DLD1 (cell line): ENCODE measurements around the gene RCCD1.

ENCODE experiments used
- in situ Hi-C: cut with HindIII; loops from 2 replicates; pipeline ENCODE4 v1.10.0; 2017; ENCODE audit warnings: low sequenced_read_pairs

The RCCD1 gene

GRCh38 chr15:90959894-90960293 is 5.2 kb downstream of the RCCD1 start:
- in situ Hi-C loops = no loop called here

- in situ Hi-C loops = no loop called here
Measured at GRCh38 chr15:90960298-90961091, 5.8 kb downstream of the RCCD1 start.

- in situ Hi-C loops = no loop called here
Measured at GRCh38 chr15:90962021-90962420, 7.3 kb downstream of the RCCD1 start.

GRCh38 chr15:90966262-90966661 is 11.6 kb downstream of the RCCD1 start:
- in situ Hi-C loops = no loop called here

- in situ Hi-C loops = no loop called here
Measured at GRCh38 chr15:90967206-90967605, 12.5 kb downstream of the RCCD1 start.

GRCh38 chr15:90968434-90968833 is 13.8 kb downstream of the RCCD1 start:
- in situ Hi-C loops = no loop called here

GRCh38 chr15:90970274-90970673 is 15.6 kb downstream of the RCCD1 start:
- in situ Hi-C loops = no loop called here

GRCh38 chr15:90972133-90972532 is 17.4 kb downstream of the RCCD1 start:
- in situ Hi-C loops = no loop called here

- in situ Hi-C loops = no loop called here
Measured at GRCh38 chr15:90974216-90974615, 19.5 kb downstream of the RCCD1 start.

- in situ Hi-C loops = no loop called here
Measured at GRCh38 chr15:90979582-90979981, 24.9 kb downstream of the RCCD1 start.

GRCh38 chr15:90981681-90982080 is 27.0 kb downstream of the RCCD1 start:
- in situ Hi-C loops = no loop called here

GRCh38 chr15:90982135-90982534 is 27.5 kb downstream of the RCCD1 start:
- in situ Hi-C loops = no loop called here

- in situ Hi-C loops = no loop called here
Measured at GRCh38 chr15:90986790-90987507, 32.3 kb downstream of the RCCD1 start.

GRCh38 chr15:90987561-90988141 is 33.0 kb downstream of the RCCD1 start:
- in situ Hi-C loops = no loop called here

GRCh38 chr15:90988296-90988695 is 33.6 kb downstream of the RCCD1 start:
- in situ Hi-C loops = no loop called here

GRCh38 chr15:90989040-90989768 is 34.5 kb downstream of the RCCD1 start:
- in situ Hi-C loops = no loop called here

GRCh38 chr15:90990446-90990845 is 35.8 kb downstream of the RCCD1 start:
- in situ Hi-C loops = no loop called here

- in situ Hi-C loops = no loop called here
Measured at GRCh38 chr15:90991587-90992285, 37.1 kb downstream of the RCCD1 start.

- in situ Hi-C loops = no loop called here
Measured at GRCh38 chr15:90994059-90994416, 39.4 kb downstream of the RCCD1 start.

- in situ Hi-C loops = no loop called here
Measured at GRCh38 chr15:90994417-90995311, 40.0 kb downstream of the RCCD1 start, which contains the start of gene PRC1. TSS of gene PRC1 (minus strand) at chr15:90994535. CDS start at chr15:90994417, 118 bp downstream.
